22Rv1 (cell line): Measurements from ENCODE around the gene IRF4.

Source experiments
- ZFX ChIP-seq: fragments of 450-650 bp; IDR thresholded peaks from 2 replicates; pipeline ENCODE4 v1.6.1; 2017; ENCODE audit warnings: antibody characterized with exemption, borderline replicate concordance
- TF ChIP-seq, protein P1 (sequence below): fragments of 450-650 bp; IDR thresholded peaks from 2 replicates; pipeline ENCODE4 v1.5.1; 2017; ENCODE audit warnings: mild to moderate bottlenecking

DNA sequence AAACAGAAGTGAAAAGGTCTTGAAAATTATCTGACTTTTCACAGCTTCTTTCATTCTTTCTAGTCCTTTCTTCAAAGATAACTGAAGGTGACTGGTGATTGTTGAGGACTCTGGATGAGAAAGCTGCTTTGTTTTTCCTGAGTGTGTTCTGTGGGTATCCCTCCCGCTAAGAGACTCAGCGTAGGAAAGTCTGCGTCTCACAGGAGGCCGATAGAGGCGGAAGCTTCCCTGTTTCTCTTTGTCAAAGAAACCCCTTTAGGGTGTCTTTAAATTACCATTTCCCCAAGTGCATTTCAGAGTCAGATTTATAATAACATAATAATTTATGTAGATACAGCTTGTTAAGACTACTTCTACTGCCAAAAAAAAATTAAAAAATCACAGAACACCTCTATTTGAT is 31.2 kb upstream of the IRF4 start:
- no peak for TF ChIP-seq ZFX
- TF ChIP-seq, protein P1, sequence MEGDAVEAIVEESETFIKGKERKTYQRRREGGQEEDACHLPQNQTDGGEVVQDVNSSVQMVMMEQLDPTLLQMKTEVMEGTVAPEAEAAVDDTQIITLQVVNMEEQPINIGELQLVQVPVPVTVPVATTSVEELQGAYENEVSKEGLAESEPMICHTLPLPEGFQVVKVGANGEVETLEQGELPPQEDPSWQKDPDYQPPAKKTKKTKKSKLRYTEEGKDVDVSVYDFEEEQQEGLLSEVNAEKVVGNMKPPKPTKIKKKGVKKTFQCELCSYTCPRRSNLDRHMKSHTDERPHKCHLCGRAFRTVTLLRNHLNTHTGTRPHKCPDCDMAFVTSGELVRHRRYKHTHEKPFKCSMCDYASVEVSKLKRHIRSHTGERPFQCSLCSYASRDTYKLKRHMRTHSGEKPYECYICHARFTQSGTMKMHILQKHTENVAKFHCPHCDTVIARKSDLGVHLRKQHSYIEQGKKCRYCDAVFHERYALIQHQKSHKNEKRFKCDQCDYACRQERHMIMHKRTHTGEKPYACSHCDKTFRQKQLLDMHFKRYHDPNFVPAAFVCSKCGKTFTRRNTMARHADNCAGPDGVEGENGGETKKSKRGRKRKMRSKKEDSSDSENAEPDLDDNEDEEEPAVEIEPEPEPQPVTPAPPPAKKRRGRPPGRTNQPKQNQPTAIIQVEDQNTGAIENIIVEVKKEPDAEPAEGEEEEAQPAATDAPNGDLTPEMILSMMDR = no peak
